ENCODE data around the gene RABGAP1L.
"Not testable (repeated sequence)": the region's sequence is repeated elsewhere in the genome, so short reads cannot be mapped to it uniquely, and the experiment has no call there.

Gene RABGAP1L

GRCh38 chr1:174809755-174810280 is 650.5 kb downstream of the RABGAP1L start:
- no peak overlapping the region for H3K27ac ChIP-seq
- DNase-seq (ENCODE audit: low spot score): no peak
- no peak for TF ChIP-seq CTCF (IDR thresholded peaks at IDR 0.05)
- no peak overlapping the region for H3K4me3 ChIP-seq

GRCh38 chr1:174812016-174812415 is 652.7 kb downstream of the RABGAP1L start:
- Histone ChIP-seq H3K4me3 (no peak overlapping the region), H3K27ac (no peak overlapping the region)
- TF ChIP-seq CTCF (IDR thresholded peaks at IDR 0.05): no peak
- DNase-seq (ENCODE audit: low spot score): no peak

- TF ChIP-seq CTCF (IDR thresholded peaks at IDR 0.05): no peak
- no peak for DNase-seq (ENCODE audit: low spot score)
- no peak overlapping the region for H3K27ac ChIP-seq
- no peak overlapping the region for H3K4me3 ChIP-seq
Observed at GRCh38 chr1:174812656-174813055, 653.3 kb downstream of the RABGAP1L start.

GRCh38 chr1:174815036-174815435 is 655.7 kb downstream of the RABGAP1L start:
- no peak overlapping the region for H3K4me3 ChIP-seq
- TF ChIP-seq CTCF (IDR thresholded peaks at IDR 0.05): no peak
- H3K27ac ChIP-seq: no peak overlapping the region

GRCh38 chr1:174815474-174815908 is 656.2 kb downstream of the RABGAP1L start:
- no peak for DNase-seq (ENCODE audit: low spot score)
- no peak overlapping the region for H3K4me3 ChIP-seq
- no peak for TF ChIP-seq CTCF (IDR thresholded peaks at IDR 0.05)
- H3K27ac ChIP-seq: no peak overlapping the region

More at GRCh38 chr1:174815036-174815435, 655.7 kb downstream of the RABGAP1L start:
- no peak for DNase-seq (ENCODE audit: low spot score)

- not testable (repeated sequence) for H3K4me3 ChIP-seq; H3K27ac ChIP-seq; DNase-seq (ENCODE audit: low spot score)
Observed at GRCh38 chr1:174816621-174817020, 657.3 kb downstream of the RABGAP1L start.

- Histone ChIP-seq H3K4me3 (no peak overlapping the region), H3K27ac (no peak overlapping the region)
- no peak for DNase-seq (ENCODE audit: low spot score)
- TF ChIP-seq CTCF (IDR thresholded peaks at IDR 0.05): no peak
Observed at GRCh38 chr1:174818014-174818616, 658.8 kb downstream of the RABGAP1L start.

Data from coronary artery (tissue), 2 donors.